Uterus (tissue), 4 donors: ENCODE results near the gene SEC14L6. TPM values are rescaled to one million over a fixed set of nuclear protein-coding genes. Genes with fewer than 3 reads are reported as not detected.
"Not testable (repeated sequence)": the region's sequence is repeated elsewhere in the genome, so short reads cannot be mapped to it uniquely, and the experiment has no call there.

ENCODE experiments used
- DNase-seq, 2 donors: peaks; one replicate each; pipeline ENCODE4 v3.0.0-alpha.2; 2019 to 2020
- H3K27ac ChIP-seq, 2 donors: fragments of 200-600 bp; sonication (generic); 1 replicate in 1 of 2; 2 replicates in 1 of 2; pipeline ENCODE4 v1.5.1; 2016 to 2018
- H3K27me3 ChIP-seq, 2 donors: fragments of 200-600 bp; sonication (generic); one replicate each; pipeline ENCODE4 v1.5.1; 2018 to 2019; ENCODE audit warnings: control low read depth in 1 of 2
- H3K36me3 ChIP-seq, 2 donors: fragments of 200-600 bp; sonication (generic); one replicate each; pipeline ENCODE4 v1.5.1; 2019; ENCODE audit warnings: control low read depth in 1 of 2
- H3K4me1 ChIP-seq, 2 donors: fragments of 200-600 bp; sonication (generic); one replicate each; pipeline ENCODE4 v1.5.1; 2018 to 2019; ENCODE audit warnings: control low read depth in 1 of 2
- H3K4me3 ChIP-seq, 2 donors: fragments of 200-600 bp; sonication (generic); 1 replicate in 1 of 2; 2 replicates in 1 of 2; pipeline ENCODE4 v1.5.1; 2018 to 2019; ENCODE audit warnings: mild to moderate bottlenecking in 1 of 2
- H3K9me3 ChIP-seq, 2 donors: fragments of 200-600 bp; sonication (generic); one replicate each; pipeline ENCODE4 v1.5.1; 2019; ENCODE audit warnings: control low read depth in 1 of 2
- CTCF ChIP-seq, 4 experiments: fragments of 200-600 bp in 2 of 4; fragments of 450-650 bp in 2 of 4; sonication (generic) in 2 of 4; IDR thresholded peaks; one replicate each; pipeline ENCODE4 v1.5.1; 2016 to 2019; ENCODE audit warnings: antibody characterized with exemption in 4 of 4, mild to moderate bottlenecking in 2 of 4, moderate library complexity in 1 of 4
- POLR2A ChIP-seq, 2 donors: fragments of 450-650 bp; IDR thresholded peaks; one replicate each; pipeline ENCODE4 v1.6.1; 2016; ENCODE audit warnings: antibody characterized with exemption in 2 of 2, mild to moderate bottlenecking in 1 of 2, moderate library complexity in 1 of 2
- intact Hi-C: fragments of 100-400 bp; cut with DNase I; formaldehyde crosslinking; loops from one replicate; pipeline ENCODE4 v1.15.1; 2023; ENCODE audit warnings: low total_unique reads
- total RNA-seq, 4 donors: library from RNA; depleted of rRNA in 3 of 4; stranded (reverse); fragments of >200 nt in 3 of 4; gene quantifications; one replicate each; pipeline versions ENCODE4 v1.1.0 to v1.2.4, GENCODE V29; 2014 to 2023
- donor health status: DM: yes; HTN: yes; CAD: no.

Gene SEC14L6
- total RNA-seq, 4 donors from 2014 or later: under 0.01 to 4.8 (median 4.0) TPM; not detected in 1

GRCh38 chr22:30573594-30574094 is 27.1 kb upstream of the SEC14L6 start:
- peak overlapping the region in 1 of 2 donors; percentile 2 for H3K27ac ChIP-seq
- no peaks in the 10 kb centered on the region for H3K27me3 ChIP-seq
- no peaks in the 10 kb centered on the region for H3K9me3 ChIP-seq
- intact Hi-C loops: no loop called here
- H3K36me3 ChIP-seq: no peaks in the 10 kb centered on the region
- TF ChIP-seq CTCF (IDR thresholded peaks at IDR 0.05): no peak
- no peak for TF ChIP-seq POLR2A (IDR thresholded peaks at IDR 0.05)
- H3K4me3 ChIP-seq: no peak overlapping the region
- no peak for DNase-seq
- H3K4me1 ChIP-seq: peaks cover 0 to 15% of the 10 kb centered on the region in 2 donors

- Histone ChIP-seq H3K9me3 (no peaks in the 10 kb centered on the region), H3K36me3 (no peaks in the 10 kb centered on the region), H3K27me3 (no peaks in the 10 kb centered on the region), H3K4me3 (no peak overlapping the region), H3K4me1 (peaks cover 0 to 15% of the 10 kb centered on the region in 2 donors), H3K27ac (no peak overlapping the region)
- TF ChIP-seq CTCF (IDR thresholded peaks at IDR 0.05): no peak
- TF ChIP-seq POLR2A (IDR thresholded peaks at IDR 0.05): no peak
- DNase-seq: no peak
- intact Hi-C loops: no loop called here
These were observed 26.5 kb upstream of the SEC14L6 start for GRCh38 chr22:30572840-30573593.

- no peak overlapping the region for H3K27ac ChIP-seq
- peaks cover 0 to 15% of the 10 kb centered on the region in 2 donors for H3K4me1 ChIP-seq
- intact Hi-C loops: no loop called here
- no peak for DNase-seq
- TF ChIP-seq POLR2A (IDR thresholded peaks at IDR 0.05): no peak
- H3K4me3 ChIP-seq: no peak overlapping the region
- no peaks in the 10 kb centered on the region for H3K9me3 ChIP-seq
- H3K36me3 ChIP-seq: no peaks in the 10 kb centered on the region
- no peaks in the 10 kb centered on the region for H3K27me3 ChIP-seq
These were observed 25.7 kb upstream of the SEC14L6 start for GRCh38 chr22:30572210-30572609.

GRCh38 chr22:30569674-30570202 is 23.2 kb upstream of the SEC14L6 start:
- TF ChIP-seq POLR2A (IDR thresholded peaks at IDR 0.05): no peak
- TF ChIP-seq CTCF (IDR thresholded peaks at IDR 0.05): no peak
- intact Hi-C loops: no loop called here
- Histone ChIP-seq H3K4me1 (peaks cover 0 to 2% of the 10 kb centered on the region in 2 donors), H3K27me3 (no peaks in the 10 kb centered on the region), H3K36me3 (no peaks in the 10 kb centered on the region), H3K4me3 (no peak overlapping the region), H3K27ac (no peak overlapping the region), H3K9me3 (no peaks in the 10 kb centered on the region)
- DNase-seq: no peak

- DNase-seq: no peak
- H3K4me3 ChIP-seq: no peak overlapping the region
- no peaks in the 10 kb centered on the region for H3K9me3 ChIP-seq
- H3K27me3 ChIP-seq: no peaks in the 10 kb centered on the region
- no peaks in the 10 kb centered on the region for H3K4me1 ChIP-seq
- TF ChIP-seq CTCF (IDR thresholded peaks at IDR 0.05): no peak
- no peak for TF ChIP-seq POLR2A (IDR thresholded peaks at IDR 0.05)
- no peak overlapping the region for H3K27ac ChIP-seq
- intact Hi-C loops: no loop called here
- H3K36me3 ChIP-seq: no peaks in the 10 kb centered on the region
These were observed 21.7 kb upstream of the SEC14L6 start for GRCh38 chr22:30568137-30568805.

GRCh38 chr22:30567277-30567676 is 20.7 kb upstream of the SEC14L6 start:
- H3K4me3 ChIP-seq, H3K4me1 ChIP-seq, H3K9me3 ChIP-seq, H3K27ac ChIP-seq, DNase-seq, H3K27me3 ChIP-seq, H3K36me3 ChIP-seq, intact Hi-C loops: not testable (repeated sequence)
